Astrocyte (in vitro differentiated cells and primary cell): ENCODE measurements around the gene PDZRN4. TPM values are rescaled to one million over a fixed set of nuclear protein-coding genes. Genes with fewer than 3 reads are reported as not detected.

Experiments
- DNase-seq: peaks from one replicate; pipeline ENCODE4 v3.0.0-alpha.2; 2010; ENCODE audit warnings: low read depth
- FAIRE-seq: peaks from 2 replicates; lab custom pipeline; 2011; peaks lifted over from hg19 to GRCh38; lab: Jason Lieb, UNC
- H2AFZ ChIP-seq: 2 replicates; pipeline ENCODE4 v1.6.0; 2012; ENCODE audit warnings: low read depth, low read length, inconsistent platforms
- H3K27ac ChIP-seq: 2 replicates; pipeline ENCODE4 v1.5.1; 2011; ENCODE audit warnings: low read depth, low read length, inconsistent platforms
- H3K27me3 ChIP-seq: 2 replicates; pipeline ENCODE4 v1.6.0; 2011; ENCODE audit warnings: low read length, inconsistent platforms; ENCODE audit not compliant: insufficient read depth
- H3K36me3 ChIP-seq: 2 replicates; pipeline ENCODE4 v1.5.1; 2011; ENCODE audit warnings: low read length, inconsistent platforms; ENCODE audit not compliant: insufficient read depth
- H3K4me1 ChIP-seq: 2 replicates; pipeline ENCODE4 v1.5.1; 2011; ENCODE audit warnings: low read length, inconsistent platforms; ENCODE audit not compliant: insufficient read depth
- H3K4me2 ChIP-seq: 2 replicates; pipeline ENCODE4 v1.6.0; 2012; ENCODE audit warnings: low read length, inconsistent platforms
- H3K4me3 ChIP-seq: 2 replicates; pipeline ENCODE4 v1.5.1; 2011; ENCODE audit warnings: low read depth, mild to moderate bottlenecking, low read length, inconsistent platforms; ENCODE audit not compliant: insufficient read depth
- H3K79me2 ChIP-seq: 2 replicates; pipeline ENCODE4 v1.6.0; 2012; ENCODE audit warnings: mild to moderate bottlenecking, low read length, inconsistent platforms; ENCODE audit not compliant: insufficient read depth
- H3K9ac ChIP-seq: 2 replicates; pipeline ENCODE4 v1.6.0; 2012; ENCODE audit warnings: mild to moderate bottlenecking, low read length, inconsistent platforms
- H3K9me3 ChIP-seq: 2 replicates; pipeline ENCODE4 v1.5.1; 2012; ENCODE audit warnings: low read depth, mild to moderate bottlenecking, low read length, inconsistent platforms; ENCODE audit not compliant: insufficient read depth
- H4K20me1 ChIP-seq: 2 replicates; pipeline ENCODE4 v1.6.0; 2012; ENCODE audit warnings: low read length, inconsistent platforms; ENCODE audit not compliant: insufficient read depth
- H3K27ac Mint-ChIP-seq: one replicate; pipeline ENCODE4 v1.8.0; 2021; ENCODE audit warnings: mild to moderate bottlenecking, mixed read lengths; ENCODE audit not compliant: unreplicated experiment
- H3K27me3 Mint-ChIP-seq: one replicate; pipeline ENCODE4 v1.8.0; 2021; ENCODE audit warnings: low read depth, mixed read lengths; ENCODE audit not compliant: unreplicated experiment
- H3K36me3 Mint-ChIP-seq: one replicate; pipeline ENCODE4 v1.8.0; 2021; ENCODE audit warnings: low read depth, mixed read lengths; ENCODE audit not compliant: unreplicated experiment
- H3K4me1 Mint-ChIP-seq: one replicate; pipeline ENCODE4 v1.8.0; 2021; ENCODE audit warnings: low read depth, mixed read lengths; ENCODE audit not compliant: unreplicated experiment
- H3K4me3 Mint-ChIP-seq: one replicate; pipeline ENCODE4 v1.8.0; 2021; ENCODE audit warnings: mild to moderate bottlenecking, moderate library complexity, mixed read lengths; ENCODE audit not compliant: unreplicated experiment
- H3K9me3 Mint-ChIP-seq: one replicate; pipeline ENCODE4 v1.8.0; 2021; ENCODE audit warnings: mild to moderate bottlenecking, mixed read lengths; ENCODE audit not compliant: unreplicated experiment
- EZH2 ChIP-seq: IDR thresholded peaks from 2 replicates; pipeline ENCODE4 v1.6.1; 2012; ENCODE audit warnings: mild to moderate bottlenecking, low read length, inconsistent platforms; ENCODE audit not compliant: insufficient read depth
- total RNA-seq: library from RNA; stranded (reverse); gene quantifications from 2 replicates; pipeline ENCODE4 v1.2.1, GENCODE V29; 2021
- TF ChIP-seq, protein P1 (sequence below): IDR thresholded peaks from 2 replicates; pipeline ENCODE4 v1.5.1; 2011; ENCODE audit warnings: low read depth, mild to moderate bottlenecking, inconsistent platforms, low read length, moderate library complexity; ENCODE audit not compliant: insufficient read depth

The PDZRN4 gene
- total RNA-seq, 1 donor from 2014 or later = not detected

DNA sequence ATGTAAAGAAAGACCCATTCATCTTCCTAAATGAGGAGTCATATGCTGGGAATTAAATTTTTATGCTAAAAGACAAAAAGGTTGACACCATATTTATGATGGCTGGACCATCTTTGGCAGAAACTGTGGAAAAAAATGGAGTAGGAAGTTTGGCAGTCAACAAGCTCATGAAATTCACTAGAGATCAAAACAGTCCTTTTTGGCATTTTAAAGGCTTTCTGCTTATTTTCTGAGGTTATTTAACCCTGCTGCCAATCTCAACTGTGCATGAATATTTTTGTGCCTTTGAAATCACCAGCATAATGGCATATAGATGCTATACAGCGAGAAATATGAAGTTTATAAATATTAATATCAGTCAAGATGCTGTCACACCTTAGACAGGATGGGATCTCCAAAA, 399.5 kb downstream of the PDZRN4 start:
- no peak for FAIRE-seq

DNA sequence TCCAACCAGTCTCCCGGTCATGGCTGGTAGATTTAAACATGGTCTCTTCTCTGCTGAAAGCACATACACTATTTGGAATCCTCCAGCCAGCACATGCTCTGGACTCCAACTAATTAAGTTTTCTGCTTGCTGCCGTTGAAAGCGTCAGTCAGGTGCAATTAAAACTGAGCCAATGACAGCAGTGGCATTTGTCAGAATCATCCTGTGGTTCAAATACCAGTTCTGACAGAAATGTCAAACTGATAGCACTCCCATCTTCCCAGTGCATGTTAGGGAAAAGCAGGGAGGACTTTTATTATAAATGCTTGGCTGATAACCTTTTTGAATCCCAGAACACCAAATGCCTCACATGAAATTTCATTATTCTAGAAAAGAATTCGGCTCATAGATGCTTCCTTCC, 401.8 kb downstream of the PDZRN4 start:
- H3K27ac Mint-ChIP-seq = no peak overlapping the region

More for the DNA sequence above, 399.5 kb downstream of the PDZRN4 start:
- Histone ChIP-seq H3K4me1 (no peaks in the 10 kb centered on the region), H3K4me3 (no peak overlapping the region), H3K4me2 (no peak overlapping the region), H3K27me3 (no peaks in the 10 kb centered on the region), H3K79me2 (no peaks in the 10 kb centered on the region), H4K20me1 (no peaks in the 10 kb centered on the region), H3K9me3 (no peaks in the 10 kb centered on the region), H3K27ac (no peak overlapping the region), H3K36me3 (no peaks in the 10 kb centered on the region), H3K9ac (no peak overlapping the region), H2AFZ (no peak overlapping the region)
- Mint-ChIP-seq H3K36me3 (no peaks in the 10 kb centered on the region), H3K9me3 (no peaks in the 10 kb centered on the region), H3K4me1 (no peaks in the 10 kb centered on the region), H3K27me3 (no peaks in the 10 kb centered on the region), H3K4me3 (no peak overlapping the region), H3K27ac (no peak overlapping the region)
- DNase-seq = no peak
- no peak for TF ChIP-seq EZH2
- TF ChIP-seq, protein P1, sequence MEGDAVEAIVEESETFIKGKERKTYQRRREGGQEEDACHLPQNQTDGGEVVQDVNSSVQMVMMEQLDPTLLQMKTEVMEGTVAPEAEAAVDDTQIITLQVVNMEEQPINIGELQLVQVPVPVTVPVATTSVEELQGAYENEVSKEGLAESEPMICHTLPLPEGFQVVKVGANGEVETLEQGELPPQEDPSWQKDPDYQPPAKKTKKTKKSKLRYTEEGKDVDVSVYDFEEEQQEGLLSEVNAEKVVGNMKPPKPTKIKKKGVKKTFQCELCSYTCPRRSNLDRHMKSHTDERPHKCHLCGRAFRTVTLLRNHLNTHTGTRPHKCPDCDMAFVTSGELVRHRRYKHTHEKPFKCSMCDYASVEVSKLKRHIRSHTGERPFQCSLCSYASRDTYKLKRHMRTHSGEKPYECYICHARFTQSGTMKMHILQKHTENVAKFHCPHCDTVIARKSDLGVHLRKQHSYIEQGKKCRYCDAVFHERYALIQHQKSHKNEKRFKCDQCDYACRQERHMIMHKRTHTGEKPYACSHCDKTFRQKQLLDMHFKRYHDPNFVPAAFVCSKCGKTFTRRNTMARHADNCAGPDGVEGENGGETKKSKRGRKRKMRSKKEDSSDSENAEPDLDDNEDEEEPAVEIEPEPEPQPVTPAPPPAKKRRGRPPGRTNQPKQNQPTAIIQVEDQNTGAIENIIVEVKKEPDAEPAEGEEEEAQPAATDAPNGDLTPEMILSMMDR = no peak

DNA sequence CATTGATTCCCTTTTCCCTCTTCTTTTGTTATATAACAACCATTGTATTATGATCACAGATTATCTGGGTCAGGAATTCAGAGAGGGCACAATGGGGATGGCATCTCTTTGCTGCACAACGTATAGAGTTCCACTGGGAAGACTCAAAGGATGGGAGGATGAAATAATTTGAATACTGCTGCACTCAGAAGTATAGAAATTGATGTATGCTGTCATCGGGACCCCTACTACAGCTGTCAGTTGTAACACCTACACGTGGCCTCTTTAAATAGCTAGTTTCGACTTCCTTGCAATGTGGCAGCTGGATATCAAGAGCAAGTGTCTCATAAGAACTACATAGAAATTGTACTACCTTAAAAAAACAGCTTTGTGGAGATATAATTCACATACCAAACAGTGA, 408.1 kb downstream of the PDZRN4 start:
- H3K4me1 ChIP-seq = no peaks in the 10 kb centered on the region
- no peak overlapping the region for H3K4me3 ChIP-seq
- no peaks in the 10 kb centered on the region for H3K36me3 Mint-ChIP-seq
- H3K9ac ChIP-seq = no peak overlapping the region
- H3K9me3 Mint-ChIP-seq = no peaks in the 10 kb centered on the region
- no peaks in the 10 kb centered on the region for H3K27me3 Mint-ChIP-seq
- no peak for FAIRE-seq
- no peak for DNase-seq
- no peak overlapping the region for H3K4me2 ChIP-seq
- H4K20me1 ChIP-seq = no peaks in the 10 kb centered on the region
- H3K27ac Mint-ChIP-seq = no peak overlapping the region
- H3K79me2 ChIP-seq = no peaks in the 10 kb centered on the region
- no peak overlapping the region for H3K27ac ChIP-seq
- H3K9me3 ChIP-seq = no peaks in the 10 kb centered on the region
- no peak overlapping the region for H2AFZ ChIP-seq
- H3K4me1 Mint-ChIP-seq = no peaks in the 10 kb centered on the region
- no peaks in the 10 kb centered on the region for H3K27me3 ChIP-seq
- no peak for TF ChIP-seq EZH2
- TF ChIP-seq, protein P1 = no peak
- H3K36me3 ChIP-seq = no peaks in the 10 kb centered on the region
- no peak overlapping the region for H3K4me3 Mint-ChIP-seq

More for the DNA sequence above, 401.8 kb downstream of the PDZRN4 start:
- no peak overlapping the region for H3K4me2 ChIP-seq
- no peak for TF ChIP-seq EZH2
- TF ChIP-seq, protein P1 = no peak
- DNase-seq (no peak), FAIRE-seq (no peak)
- no peaks in the 10 kb centered on the region for H3K9me3 ChIP-seq
- H3K27me3 ChIP-seq = no peaks in the 10 kb centered on the region
- H2AFZ ChIP-seq = no peak overlapping the region
- Mint-ChIP-seq H3K27me3 (no peaks in the 10 kb centered on the region), H3K4me3 (no peak overlapping the region), H3K4me1 (no peaks in the 10 kb centered on the region), H3K9me3 (no peaks in the 10 kb centered on the region), H3K36me3 (no peaks in the 10 kb centered on the region)
- no peaks in the 10 kb centered on the region for H3K4me1 ChIP-seq
- H3K36me3 ChIP-seq = no peaks in the 10 kb centered on the region
- H4K20me1 ChIP-seq = no peaks in the 10 kb centered on the region
- H3K4me3 ChIP-seq = no peak overlapping the region
- H3K9ac ChIP-seq = no peak overlapping the region
- H3K79me2 ChIP-seq = no peaks in the 10 kb centered on the region
- no peak overlapping the region for H3K27ac ChIP-seq
